Breast epithelium (tissue), 3 donors: ENCODE data around the gene CCDC88B.

ENCODE experiments used
- POLR2A ChIP-seq: fragments of 450-650 bp; IDR thresholded peaks from one replicate; pipeline ENCODE4 v1.6.1; 2016; ENCODE audit warnings: antibody characterized with exemption, mild to moderate bottlenecking, moderate library complexity
- POLR2AphosphoS5 ChIP-seq, 3 donors: sonication (generic); formaldehyde crosslinking; IDR thresholded peaks; one replicate each; pipeline ENCODE4 v1.6.1; 2017; ENCODE audit warnings: antibody characterized with exemption in 3 of 3
- TF ChIP-seq, protein P1 (sequence below), 3 donors: fragments of 450-650 bp; IDR thresholded peaks; one replicate each; pipeline ENCODE4 v1.5.1; 2016 to 2017; ENCODE audit warnings: antibody characterized with exemption in 3 of 3, mild to moderate bottlenecking in 3 of 3, moderate library complexity in 3 of 3

- TF ChIP-seq, protein P1, sequence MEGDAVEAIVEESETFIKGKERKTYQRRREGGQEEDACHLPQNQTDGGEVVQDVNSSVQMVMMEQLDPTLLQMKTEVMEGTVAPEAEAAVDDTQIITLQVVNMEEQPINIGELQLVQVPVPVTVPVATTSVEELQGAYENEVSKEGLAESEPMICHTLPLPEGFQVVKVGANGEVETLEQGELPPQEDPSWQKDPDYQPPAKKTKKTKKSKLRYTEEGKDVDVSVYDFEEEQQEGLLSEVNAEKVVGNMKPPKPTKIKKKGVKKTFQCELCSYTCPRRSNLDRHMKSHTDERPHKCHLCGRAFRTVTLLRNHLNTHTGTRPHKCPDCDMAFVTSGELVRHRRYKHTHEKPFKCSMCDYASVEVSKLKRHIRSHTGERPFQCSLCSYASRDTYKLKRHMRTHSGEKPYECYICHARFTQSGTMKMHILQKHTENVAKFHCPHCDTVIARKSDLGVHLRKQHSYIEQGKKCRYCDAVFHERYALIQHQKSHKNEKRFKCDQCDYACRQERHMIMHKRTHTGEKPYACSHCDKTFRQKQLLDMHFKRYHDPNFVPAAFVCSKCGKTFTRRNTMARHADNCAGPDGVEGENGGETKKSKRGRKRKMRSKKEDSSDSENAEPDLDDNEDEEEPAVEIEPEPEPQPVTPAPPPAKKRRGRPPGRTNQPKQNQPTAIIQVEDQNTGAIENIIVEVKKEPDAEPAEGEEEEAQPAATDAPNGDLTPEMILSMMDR (IDR thresholded peaks at IDR 0.05) = no peak
- TF ChIP-seq POLR2AphosphoS5 (IDR thresholded peaks at IDR 0.05) = no peak
- TF ChIP-seq POLR2A = no peak
These were observed 22.3 kb downstream of the CCDC88B start for GRCh38 chr11:64362339-64362738.
